K562 (cell line): ENCODE data around the gene DYNLL1. TPM values are rescaled to one million over a fixed set of nuclear protein-coding genes. Genes with fewer than 3 reads are reported as not detected.
A peak's percentile ranks its signal among the peaks of the same experiment; 100 is the strongest.

Experiments
- CCAR2 ChIP-seq: fragments of 200-400 bp; formaldehyde crosslinking; IDR thresholded peaks from 2 replicates; pipeline ENCODE4 v1.6.1; 2017; ENCODE audit warnings: mild to moderate bottlenecking, low read depth, low read length
- KDM1A ChIP-seq, 2 experiments: fragments of 450-650 bp; IDR thresholded peaks; 2 replicates each; pipeline ENCODE4 v1.6.1; 2016; ENCODE audit warnings: mild to moderate bottlenecking in 2 of 2
- MCM2 ChIP-seq: fragments of 450-650 bp; IDR thresholded peaks from 2 replicates; pipeline ENCODE4 v1.6.1; 2017; ENCODE audit warnings: low read depth, mild to moderate bottlenecking
- MLX ChIP-seq, 2 experiments: fragments of 450-650 bp in 1 of 2; sonication (generic) in 1 of 2; formaldehyde crosslinking; conservative IDR thresholded peaks; 2 replicates each; pipeline versions ENCODE4 v1.4.0 to v1.8.1; 2020 to 2022; ENCODE audit warnings: mild to moderate bottlenecking in 1 of 2, missing genetic modification reagents in 1 of 2
- NFIX ChIP-seq: fragments of 250-450 bp; sonication (Bioruptor Pico); IDR thresholded peaks from 2 replicates; pipeline ENCODE4 v1.4.0; 2020; ENCODE audit warnings: low read depth, mild to moderate bottlenecking, moderate library complexity
- NKRF ChIP-seq: fragments of 450-650 bp; IDR thresholded peaks from 2 replicates; pipeline ENCODE4 v1.6.1; 2016; ENCODE audit warnings: borderline replicate concordance
- OTX1 ChIP-seq: fragments of 450-650 bp; formaldehyde crosslinking; IDR thresholded peaks from 2 replicates; pipeline ENCODE4 v1.4.0; 2022; ENCODE audit warnings: mild to moderate bottlenecking
- PTBP1 ChIP-seq: fragments of 200-400 bp; formaldehyde crosslinking; IDR thresholded peaks from 2 replicates; pipeline ENCODE4 v1.6.1; 2017; ENCODE audit warnings: low read depth, low read length
- RAD51 ChIP-seq: fragments of 450-650 bp; IDR thresholded peaks from 2 replicates; pipeline ENCODE4 v1.7.1; 2016; ENCODE audit warnings: low read depth, mild to moderate bottlenecking, borderline replicate concordance
- RREB1 ChIP-seq: fragments of 250-450 bp; sonication (Bioruptor Pico); IDR thresholded peaks from 2 replicates; pipeline ENCODE4 v1.4.0; 2020
- ZBTB26 ChIP-seq: fragments of 450-650 bp; formaldehyde crosslinking; IDR thresholded peaks from 2 replicates; pipeline ENCODE4 v1.4.0; 2022; ENCODE audit warnings: missing genetic modification characterization
- ZKSCAN8 ChIP-seq: fragments of 200-800 bp; sonication (Bioruptor generic); IDR thresholded peaks from 2 replicates; pipeline ENCODE4 v1.6.1; 2016; ENCODE audit warnings: missing genetic modification characterization, missing compliant biosample characterization
- ZNF12 ChIP-seq: sonication (generic); formaldehyde crosslinking; IDR thresholded peaks from 2 replicates; pipeline ENCODE4 v1.4.0; 2020; ENCODE audit warnings: mild to moderate bottlenecking, missing genetic modification reagents
- ZNF134 ChIP-seq: fragments of 250-450 bp; sonication (Bioruptor Pico); conservative IDR thresholded peaks from 2 replicates; pipeline ENCODE4 v1.4.0; 2020
- ZNF561 ChIP-seq: fragments of 450-650 bp; formaldehyde crosslinking; conservative IDR thresholded peaks from 2 replicates; pipeline ENCODE4 v1.4.0; 2020; ENCODE audit warnings: mild to moderate bottlenecking, moderate library complexity
- ZNF740 ChIP-seq, 3 experiments: fragments of 200-800 bp in 1 of 3; sonication (Bioruptor generic) in 1 of 3; sonication (generic) in 1 of 3; formaldehyde crosslinking in 1 of 3; IDR thresholded peaks; 2 replicates each; pipeline versions ENCODE4 v1.6.1 to v1.8.0; 2016 to 2022; ENCODE audit warnings: mild to moderate bottlenecking in 2 of 3, missing compliant biosample characterization in 2 of 3, missing genetic modification characterization in 2 of 3, missing genetic modification reagents in 1 of 3
- ZNF79 ChIP-seq: fragments of 250-450 bp; sonication (Bioruptor Pico); IDR thresholded peaks from 2 replicates; pipeline ENCODE4 v1.4.0; 2020; ENCODE audit warnings: low read depth, mild to moderate bottlenecking, moderate library complexity
- polyA plus RNA-seq, 8 experiments: library from polyadenylated mRNA; depleted of rRNA in 4 of 8; stranded (reverse) in 5 of 8; unstranded in 3 of 8; fragments of >200 nt; fragmentation: Nextera tagmentation in 2 of 8; fragmentation: Illumina TruSeq in 1 of 8; extraction: Ambion mirVana in 2 of 8; extraction: Trizol in 1 of 8; gene quantifications; 2 replicates each; pipeline versions ENCODE4 v1.2.1 to v1.2.3, GENCODE V29; 2011 to 2014; ENCODE audit warnings: inconsistent platforms in 1 of 8, missing spikeins in 1 of 8
- total RNA-seq, 7 experiments: library from RNA; depleted of rRNA in 6 of 7; stranded (reverse); fragments of >200 nt in 6 of 7; fragmentation: Illumina TruSeq in 2 of 7; extraction: Trizol in 2 of 7; gene quantifications; 2 replicates each; pipeline versions ENCODE4 v1.2.1 to v1.2.3, GENCODE V29; 2011 to 2021; ENCODE audit warnings: low replicate concordance in 1 of 7

Gene DYNLL1
- total and polyA plus RNA-seq, 9 of the 15 experiments (the other 6 are each of a cell fraction or from before 2014, with no cell fraction given): 303 to 1,112 (median 468) TPM

- no peak for TF ChIP-seq RAD51
- no peak for TF ChIP-seq MLX (CRISPR knock-in tag; conservative IDR thresholded peaks at IDR 0.05)
- TF ChIP-seq ZNF12 (CRISPR knock-in tag): no peak
- TF ChIP-seq KDM1A (IDR thresholded peaks at IDR 0.05): no peak
- TF ChIP-seq PTBP1: no peak
- no peak for TF ChIP-seq MCM2
- no peak for TF ChIP-seq RREB1
- no peak for TF ChIP-seq ZKSCAN8
- TF ChIP-seq ZNF561: no peak
- TF ChIP-seq ZNF79: no peak
- TF ChIP-seq NFIX (CRISPR knock-in tag): no peak
- TF ChIP-seq ZBTB26 (CRISPR knock-in tag): no peak
- peak; percentile 58; the same call in 1 of the 2 replicates for TF ChIP-seq ZNF740 (CRISPR knock-in tag; IDR thresholded peaks at IDR 0.05)
- no peak for TF ChIP-seq ZNF740 (tag; IDR thresholded peaks at IDR 0.05)
- no peak for TF ChIP-seq ZNF134 (CRISPR knock-in tag)
- no peak for TF ChIP-seq OTX1
- TF ChIP-seq CCAR2: no peak
- TF ChIP-seq NKRF: peak; percentile 76
Observed at GRCh38 chr12:120528861-120529525, 33.1 kb downstream of the DYNLL1 start, which contains the start of gene COQ5 (continued).
